ENCODE measurements around the gene DCC.

Gene DCC

DNA sequence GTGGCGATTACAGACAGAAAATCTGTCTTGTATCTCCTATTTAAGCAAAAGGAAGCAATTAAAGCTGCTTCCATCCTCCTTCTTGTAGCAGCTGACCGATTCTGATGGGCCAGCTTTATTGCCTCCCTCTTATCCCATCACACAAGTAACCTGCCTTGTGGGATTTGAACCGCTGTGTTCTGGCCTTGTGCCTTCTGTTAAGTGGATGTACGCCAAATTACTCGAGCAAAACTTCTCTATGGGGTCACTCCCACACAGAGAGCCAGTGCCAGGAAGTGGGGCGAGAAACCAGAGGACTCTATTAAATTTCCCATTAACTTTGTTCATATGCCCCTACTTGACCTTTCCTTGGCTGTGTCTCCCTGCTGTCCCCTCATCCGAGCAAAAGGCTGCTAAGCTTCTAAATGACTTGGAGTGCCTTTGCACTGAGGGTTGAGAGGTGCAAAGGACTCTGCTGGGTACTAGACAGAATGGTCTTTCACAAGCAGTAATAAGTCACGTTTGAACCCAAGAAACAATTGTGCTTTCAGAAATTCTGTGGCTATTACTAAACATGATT lies 1212.0 kb downstream of the DCC start:
- in situ Hi-C loops (cut with MboI; ENCODE audit: low sequenced_read_pairs): no loop called here

DNA sequence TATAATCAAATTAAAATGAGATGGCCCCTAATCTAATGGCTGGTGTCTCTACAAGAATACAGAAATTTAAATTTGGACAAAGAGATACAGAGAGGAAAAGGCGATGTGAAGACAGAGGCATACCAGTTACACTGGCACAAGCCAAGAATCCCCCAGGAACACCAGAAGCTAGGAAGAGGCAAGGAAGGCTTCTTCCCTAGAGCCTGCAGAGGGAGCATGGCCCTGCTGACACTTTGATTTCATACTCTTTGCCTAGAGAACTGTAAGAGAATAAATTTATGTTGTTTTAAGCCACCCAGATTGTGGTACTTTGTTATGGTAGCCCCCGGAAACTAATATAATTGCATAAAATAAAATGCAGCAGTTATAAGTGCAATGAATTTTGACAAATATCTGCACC lies 1213.0 kb downstream of the DCC start:
- in situ Hi-C loops (cut with MboI; ENCODE audit: low sequenced_read_pairs): no loop called here

DNA sequence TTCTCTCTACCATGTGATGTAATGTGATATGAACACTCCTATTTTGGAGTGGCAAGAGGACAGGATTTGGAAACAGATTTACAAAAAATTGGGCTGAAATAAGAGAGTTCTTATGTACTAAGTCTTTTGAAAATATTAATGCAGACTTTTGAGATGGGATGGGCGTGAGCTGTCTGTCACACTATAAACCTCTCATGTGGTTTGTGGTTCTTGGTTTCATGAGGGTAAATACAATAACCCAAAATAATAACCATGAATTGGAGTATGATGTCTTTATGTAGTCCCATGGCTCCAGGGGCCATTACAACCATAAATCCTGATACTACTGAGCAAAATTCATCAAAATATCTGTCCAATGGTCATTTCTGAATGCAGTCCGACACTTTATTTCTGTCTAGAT lies 1216.5 kb downstream of the DCC start:
- in situ Hi-C loops (cut with MboI; ENCODE audit: low sequenced_read_pairs): no loop called here

DNA sequence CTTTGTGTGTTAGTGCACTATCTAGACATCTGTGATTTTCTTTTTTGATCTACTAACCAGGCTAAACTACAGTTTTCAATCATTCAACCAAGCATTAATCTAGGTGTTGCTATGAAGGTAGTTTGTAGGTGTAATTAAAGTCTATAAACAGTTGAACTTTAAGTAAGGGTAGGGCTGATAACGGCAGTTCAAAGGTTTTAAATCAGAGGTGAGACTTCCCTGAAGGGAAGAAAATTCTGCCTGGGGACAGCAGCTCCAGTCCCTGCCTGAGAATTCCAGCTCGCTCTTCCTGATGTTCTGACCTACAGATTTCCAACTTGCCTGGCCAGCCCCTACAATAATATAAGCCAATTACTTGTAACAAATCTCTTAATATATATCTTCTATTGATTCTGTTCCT lies 1220.5 kb downstream of the DCC start:
- in situ Hi-C loops (cut with MboI; ENCODE audit: low sequenced_read_pairs): no loop called here

DNA sequence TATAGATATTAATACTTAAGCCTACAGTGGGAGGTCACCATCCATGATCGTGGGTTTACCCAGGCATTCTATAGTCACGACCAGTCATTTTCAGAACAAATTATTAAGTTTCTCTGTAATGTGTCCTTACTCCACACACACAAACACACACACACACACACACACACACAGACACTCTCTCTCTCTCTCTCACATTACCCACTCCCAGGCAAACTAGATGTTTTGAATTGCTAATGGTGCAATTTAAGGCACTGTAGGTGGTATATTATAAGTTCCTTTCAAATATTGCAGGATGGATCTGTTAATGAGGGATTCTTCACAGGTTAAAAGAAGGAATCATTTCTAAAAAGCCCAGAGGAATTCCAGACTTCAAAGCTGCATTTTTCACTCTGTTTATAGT lies 1226.6 kb downstream of the DCC start:
- in situ Hi-C loops (cut with MboI; ENCODE audit: low sequenced_read_pairs): no loop called here

DNA sequence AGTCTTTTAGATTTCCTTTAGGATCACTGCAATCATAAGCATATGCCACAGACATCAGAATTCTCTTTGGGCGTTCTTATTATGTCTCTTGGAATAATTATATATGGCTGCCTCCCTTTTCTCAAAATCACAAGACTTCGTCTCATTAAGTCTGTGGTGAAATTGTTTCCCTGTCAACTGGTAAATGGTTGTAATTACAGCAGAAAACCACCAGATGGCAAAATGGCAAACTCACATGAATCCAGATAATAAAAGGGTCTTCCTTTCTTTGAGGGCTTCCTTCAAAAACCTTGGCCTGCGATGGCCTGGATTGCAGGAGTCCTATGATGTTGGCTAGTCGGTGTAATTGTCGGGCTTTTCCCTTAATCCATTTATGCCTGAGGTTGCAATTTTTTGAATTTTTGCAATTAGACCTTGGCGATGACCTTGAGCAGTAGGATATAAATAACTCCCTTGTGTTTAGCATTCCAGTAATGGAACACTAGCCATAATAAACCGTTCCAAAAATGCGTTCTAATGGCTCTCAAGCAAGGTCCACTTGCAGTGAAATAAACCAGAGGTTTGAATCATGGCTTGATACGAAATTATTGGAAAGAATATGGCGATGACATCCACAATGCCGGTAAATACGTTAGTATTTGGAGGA lies 1228.1 kb downstream of the DCC start:
- in situ Hi-C loops (cut with MboI; ENCODE audit: low sequenced_read_pairs): no loop called here
